ENCODE measurements around the gene RSPRY1. TPM values are rescaled to one million over a fixed set of nuclear protein-coding genes. Genes with fewer than 3 reads are reported as not detected.

The RSPRY1 gene
- polyA plus RNA-seq, 2 donors = 7.5 to 9.8 TPM

DNA sequence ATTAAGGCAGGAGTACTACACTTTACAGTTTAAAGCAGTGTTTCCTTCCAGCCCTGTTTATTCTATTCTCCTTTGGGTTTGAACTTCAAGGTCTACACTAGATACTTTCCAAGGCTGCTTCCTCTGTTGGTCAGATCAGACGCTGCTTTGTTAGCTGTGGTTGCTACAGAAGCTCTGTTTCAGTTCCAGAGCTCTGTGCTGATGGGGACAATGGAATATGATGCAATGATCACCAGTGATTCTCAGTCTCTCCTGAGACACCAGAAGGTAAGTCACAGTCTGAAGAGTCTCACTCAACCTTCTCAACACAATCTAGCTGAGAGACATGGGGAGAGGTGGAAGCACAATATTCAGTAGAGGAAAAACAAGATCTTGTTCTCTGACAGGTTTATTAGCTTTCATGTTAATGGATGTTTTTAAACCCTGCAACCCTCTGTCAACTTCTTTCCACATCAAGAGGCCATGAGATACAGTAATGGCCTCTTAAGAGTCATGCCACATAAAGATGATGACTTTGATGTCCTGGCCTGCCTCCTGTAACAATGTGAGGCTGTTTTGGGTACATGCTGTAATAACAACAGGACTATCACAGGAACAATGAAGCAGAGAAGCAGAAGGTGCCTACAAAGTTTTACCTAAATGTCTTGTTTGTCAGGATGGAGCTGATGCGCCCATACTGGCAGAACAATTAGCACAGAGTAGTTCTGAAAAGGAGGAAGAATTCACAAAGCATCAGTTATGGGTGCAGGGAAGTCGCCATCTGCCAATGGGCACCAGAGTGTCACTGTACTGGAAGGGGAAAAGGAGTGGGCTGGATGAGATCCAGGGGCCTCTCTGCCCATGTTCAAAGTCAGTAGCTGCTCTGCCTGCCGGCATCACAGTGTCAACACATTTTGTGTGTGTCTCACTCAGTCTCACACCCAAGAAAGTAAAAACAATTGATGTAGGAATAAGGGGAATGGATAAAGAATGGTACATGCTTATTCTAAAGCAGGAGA lies 33.7 kb upstream of the RSPRY1 start:
- Histone ChIP-seq H3K36me3 (ENCODE audit: control insufficient read depth in 2 of 2, insufficient read depth in 2 of 2, low read length in 1 of 2) (peaks cover 14 to 17% of the 10 kb centered on the region in 2 donors), H3K9me3 (ENCODE audit: control insufficient read depth in 2 of 2, insufficient read depth in 1 of 2, low read depth in 1 of 2, low read length in 1 of 2) (no peaks in the 10 kb centered on the region), H3K4me3 (ENCODE audit: low read depth in 1 of 2, low read length in 2 of 2) (no peak overlapping the region), H3K4me1 (ENCODE audit: control insufficient read depth in 2 of 2, insufficient read depth in 2 of 2, low read length in 1 of 2) (peaks cover 3 to 11% of the 10 kb centered on the region in 2 donors), H3K27ac (ENCODE audit: low read depth in 2 of 2, low read length in 1 of 2) (no peak overlapping the region), H3K27me3 (ENCODE audit: control insufficient read depth in 1 of 2, insufficient read depth in 2 of 2, low read length in 2 of 2) (no peaks in the 10 kb centered on the region)
- WGBS, 2 donors = 88 to 89% methylated on average over 4 of the region's 4 CpGs

DNA sequence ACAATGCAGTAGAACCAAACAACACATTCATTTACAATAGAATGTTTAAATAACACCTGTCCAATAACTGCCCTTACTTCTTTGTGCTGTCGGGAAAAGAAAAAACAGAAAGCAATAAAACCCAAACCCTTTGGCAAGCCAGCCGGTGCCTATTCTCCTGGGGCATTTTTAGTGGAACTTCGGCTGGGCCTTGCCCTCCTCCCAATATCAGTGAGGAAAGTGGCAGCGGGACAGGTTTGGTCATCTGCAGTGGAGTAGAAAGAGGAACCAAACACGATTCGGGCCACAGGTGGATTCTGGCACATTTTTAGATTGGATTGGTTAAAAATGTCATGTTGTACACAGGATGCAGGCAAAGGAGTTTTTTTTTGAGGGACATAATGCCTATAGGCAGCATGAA lies 32.3 kb upstream of the RSPRY1 start:
- Histone ChIP-seq H3K36me3 (ENCODE audit: control insufficient read depth in 2 of 2, insufficient read depth in 2 of 2, low read length in 1 of 2) (peaks cover 19 to 22% of the 10 kb centered on the region in 2 donors), H3K4me1 (ENCODE audit: control insufficient read depth in 2 of 2, insufficient read depth in 2 of 2, low read length in 1 of 2) (peaks cover 0 to 3% of the 10 kb centered on the region in 2 donors), H3K27me3 (ENCODE audit: control insufficient read depth in 1 of 2, insufficient read depth in 2 of 2, low read length in 2 of 2) (no peaks in the 10 kb centered on the region), H3K4me3 (ENCODE audit: low read depth in 1 of 2, low read length in 2 of 2) (no peak overlapping the region), H3K27ac (ENCODE audit: low read depth in 2 of 2, low read length in 1 of 2) (no peak overlapping the region), H3K9me3 (ENCODE audit: control insufficient read depth in 2 of 2, insufficient read depth in 1 of 2, low read depth in 1 of 2, low read length in 1 of 2) (no peaks in the 10 kb centered on the region)
- 82 to 85% methylated on average over 6 of the region's 6 CpGs for WGBS, 2 donors

DNA sequence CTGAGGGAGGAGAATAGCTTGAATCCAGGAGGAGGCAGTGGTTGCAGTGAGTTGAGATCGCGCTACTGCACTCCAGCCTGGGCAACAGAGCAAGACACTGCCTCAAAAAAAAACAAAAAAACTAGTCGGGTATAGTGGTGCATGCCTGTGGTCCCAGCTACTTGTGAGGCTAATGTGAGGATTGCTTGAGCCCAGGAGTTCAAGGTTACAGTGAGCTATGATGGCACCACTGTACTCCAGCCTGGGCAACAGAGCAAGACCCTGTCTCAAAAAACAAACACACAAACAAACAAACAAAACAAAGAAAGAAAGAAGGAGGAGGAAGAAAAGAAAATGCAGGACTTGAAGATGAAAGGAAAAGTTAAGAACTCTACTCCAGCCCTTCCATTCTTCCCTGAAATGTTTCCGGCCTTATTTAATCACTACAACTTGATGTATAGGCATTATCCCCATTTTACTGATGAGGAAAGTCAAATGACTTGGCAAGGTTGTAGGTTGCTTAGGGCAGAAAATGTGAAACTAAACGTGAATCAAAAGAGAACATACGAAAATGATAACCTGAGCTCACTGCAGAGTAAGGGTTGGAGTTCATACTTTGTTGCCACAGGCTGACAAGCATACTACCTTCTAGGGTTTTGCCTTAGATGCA lies 30.3 kb upstream of the RSPRY1 start:
- WGBS, 2 donors = 83 to 87% methylated on average over 6 of the region's 6 CpGs
- Histone ChIP-seq H3K36me3 (ENCODE audit: control insufficient read depth in 2 of 2, insufficient read depth in 2 of 2, low read length in 1 of 2) (peaks cover 20 to 22% of the 10 kb centered on the region in 2 donors), H3K27me3 (ENCODE audit: control insufficient read depth in 1 of 2, insufficient read depth in 2 of 2, low read length in 2 of 2) (no peaks in the 10 kb centered on the region), H3K9me3 (ENCODE audit: control insufficient read depth in 2 of 2, insufficient read depth in 1 of 2, low read depth in 1 of 2, low read length in 1 of 2) (no peaks in the 10 kb centered on the region), H3K4me1 (ENCODE audit: control insufficient read depth in 2 of 2, insufficient read depth in 2 of 2, low read length in 1 of 2) (no peaks in the 10 kb centered on the region), H3K27ac (ENCODE audit: low read depth in 2 of 2, low read length in 1 of 2) (no peak overlapping the region), H3K4me3 (ENCODE audit: low read depth in 1 of 2, low read length in 2 of 2) (no peak overlapping the region)

DNA sequence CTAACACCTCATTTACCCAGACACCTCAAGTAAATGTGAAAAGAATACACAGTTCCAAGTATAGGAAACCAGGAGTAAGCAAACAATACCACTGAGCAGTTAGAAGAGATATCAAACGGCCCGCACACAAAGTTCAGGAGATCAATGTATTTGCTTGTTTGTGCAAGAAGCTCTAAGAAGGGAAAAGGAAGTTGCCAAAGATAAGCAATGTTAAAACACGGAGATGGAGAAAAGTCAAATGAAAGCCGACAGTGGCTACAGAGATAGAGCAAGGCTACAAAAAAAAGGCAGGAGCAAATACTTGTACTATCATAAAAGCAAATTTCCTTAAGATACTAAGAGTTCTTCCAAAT lies 29.8 kb upstream of the RSPRY1 start:
- 62 to 75% methylated on average over 4 of the region's 4 CpGs for WGBS, 2 donors
- H3K4me1 ChIP-seq (ENCODE audit: control insufficient read depth in 2 of 2, insufficient read depth in 2 of 2, low read length in 1 of 2) = no peaks in the 10 kb centered on the region
- no peaks in the 10 kb centered on the region for H3K9me3 ChIP-seq (ENCODE audit: control insufficient read depth in 2 of 2, insufficient read depth in 1 of 2, low read depth in 1 of 2, low read length in 1 of 2)
- H3K4me3 ChIP-seq (ENCODE audit: low read depth in 1 of 2, low read length in 2 of 2) = no peak overlapping the region
- no peaks in the 10 kb centered on the region for H3K27me3 ChIP-seq (ENCODE audit: control insufficient read depth in 1 of 2, insufficient read depth in 2 of 2, low read length in 2 of 2)
- no peak overlapping the region for H3K27ac ChIP-seq (ENCODE audit: low read depth in 2 of 2, low read length in 1 of 2)
- peaks cover 20 to 22% of the 10 kb centered on the region in 2 donors for H3K36me3 ChIP-seq (ENCODE audit: control insufficient read depth in 2 of 2, insufficient read depth in 2 of 2, low read length in 1 of 2)

DNA sequence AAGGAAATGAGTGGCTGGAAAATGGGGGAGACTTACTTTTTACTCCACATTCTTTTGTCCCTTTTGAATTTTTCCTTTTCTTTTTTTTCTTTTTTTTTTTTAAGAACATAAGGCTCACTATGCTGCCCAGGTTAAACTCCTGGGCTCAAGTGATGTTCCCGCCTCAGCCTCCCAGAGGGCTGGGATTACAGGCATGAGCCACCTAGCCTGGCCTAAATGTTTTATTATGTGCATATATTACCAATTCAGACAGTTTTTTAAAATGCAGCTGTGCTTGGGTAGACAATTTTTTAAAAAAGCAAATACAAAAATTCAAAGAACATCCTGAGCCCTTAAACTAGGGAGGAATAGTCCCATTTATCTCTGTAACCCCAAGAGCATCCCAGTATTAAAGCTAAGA lies 28.6 kb upstream of the RSPRY1 start:
- H3K4me3 ChIP-seq (ENCODE audit: low read depth in 1 of 2, low read length in 2 of 2) = no peak overlapping the region
- H3K4me1 ChIP-seq (ENCODE audit: control insufficient read depth in 2 of 2, insufficient read depth in 2 of 2, low read length in 1 of 2) = no peaks in the 10 kb centered on the region
- 95 to 96% methylated on average over 1 of the region's 1 CpG for WGBS, 2 donors
- no peaks in the 10 kb centered on the region for H3K27me3 ChIP-seq (ENCODE audit: control insufficient read depth in 1 of 2, insufficient read depth in 2 of 2, low read length in 2 of 2)
- no peak overlapping the region for H3K27ac ChIP-seq (ENCODE audit: low read depth in 2 of 2, low read length in 1 of 2)
- H3K36me3 ChIP-seq (ENCODE audit: control insufficient read depth in 2 of 2, insufficient read depth in 2 of 2, low read length in 1 of 2) = peaks cover 16 to 22% of the 10 kb centered on the region in 2 donors
- no peaks in the 10 kb centered on the region for H3K9me3 ChIP-seq (ENCODE audit: control insufficient read depth in 2 of 2, insufficient read depth in 1 of 2, low read depth in 1 of 2, low read length in 1 of 2)

DNA sequence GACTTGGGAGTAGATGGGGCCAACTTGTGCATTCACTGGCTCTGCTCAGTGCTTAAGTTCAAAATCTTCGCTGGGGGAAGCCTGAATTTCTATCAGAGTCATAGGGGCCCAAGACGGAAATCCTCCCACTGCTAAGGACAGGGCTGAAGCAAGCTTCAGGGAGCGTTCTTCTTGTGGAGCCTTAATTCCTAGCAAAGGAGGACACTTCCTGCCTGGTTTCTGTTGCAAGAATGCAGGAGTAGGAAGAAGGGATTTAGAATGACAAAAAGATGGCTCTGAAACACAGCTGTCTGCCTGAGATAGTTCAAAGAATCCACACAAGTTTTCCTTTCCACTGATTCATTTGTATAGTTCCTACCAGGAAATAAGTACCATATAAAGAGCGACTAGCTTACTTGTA lies 26.7 kb upstream of the RSPRY1 start:
- WGBS, 2 donors = 83 to 90% methylated on average over 4 of the region's 4 CpGs
- no peaks in the 10 kb centered on the region for H3K9me3 ChIP-seq (ENCODE audit: control insufficient read depth in 2 of 2, insufficient read depth in 1 of 2, low read depth in 1 of 2, low read length in 1 of 2)

DNA sequence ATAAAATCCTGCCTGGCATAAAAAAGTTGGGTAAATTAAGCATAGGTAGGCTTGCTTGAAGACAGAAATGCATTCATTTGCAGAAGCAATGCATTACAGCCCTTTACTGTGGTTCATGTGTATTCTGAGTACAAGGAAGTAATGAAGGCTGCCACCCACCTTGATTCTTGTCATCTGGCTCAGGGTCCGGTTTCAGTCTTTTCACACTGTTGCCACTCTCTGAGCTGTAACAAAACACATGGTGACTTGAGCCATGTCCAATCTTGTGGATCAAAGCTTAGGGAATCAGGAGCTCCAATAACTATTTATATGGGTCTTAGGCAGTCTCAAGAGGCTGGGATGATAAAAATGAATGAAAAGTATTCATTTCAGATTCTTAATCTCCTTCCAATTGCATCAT lies 22.3 kb upstream of the RSPRY1 start:
- Histone ChIP-seq H3K27ac (ENCODE audit: low read depth in 2 of 2, low read length in 1 of 2) (no peak overlapping the region), H3K4me3 (ENCODE audit: low read depth in 1 of 2, low read length in 2 of 2) (no peak overlapping the region), H3K27me3 (ENCODE audit: control insufficient read depth in 1 of 2, insufficient read depth in 2 of 2, low read length in 2 of 2) (no peaks in the 10 kb centered on the region), H3K4me1 (ENCODE audit: control insufficient read depth in 2 of 2, insufficient read depth in 2 of 2, low read length in 1 of 2) (peaks cover 0 to 4% of the 10 kb centered on the region in 2 donors), H3K9me3 (ENCODE audit: control insufficient read depth in 2 of 2, insufficient read depth in 1 of 2, low read depth in 1 of 2, low read length in 1 of 2) (no peaks in the 10 kb centered on the region), H3K36me3 (ENCODE audit: control insufficient read depth in 2 of 2, insufficient read depth in 2 of 2, low read length in 1 of 2) (peaks cover 1 to 8% of the 10 kb centered on the region in 2 donors)
- 68 to 74% methylated on average over 1 of the region's 1 CpG for WGBS, 2 donors

More for the DNA sequence above, 26.7 kb upstream of the RSPRY1 start:
- H3K4me1 ChIP-seq (ENCODE audit: control insufficient read depth in 2 of 2, insufficient read depth in 2 of 2, low read length in 1 of 2) = no peaks in the 10 kb centered on the region
- H3K27me3 ChIP-seq (ENCODE audit: control insufficient read depth in 1 of 2, insufficient read depth in 2 of 2, low read length in 2 of 2) = no peaks in the 10 kb centered on the region
- peaks cover 11% of the 10 kb centered on the region in 2 donors for H3K36me3 ChIP-seq (ENCODE audit: control insufficient read depth in 2 of 2, insufficient read depth in 2 of 2, low read length in 1 of 2)
- no peak overlapping the region for H3K27ac ChIP-seq (ENCODE audit: low read depth in 2 of 2, low read length in 1 of 2)
- no peak overlapping the region for H3K4me3 ChIP-seq (ENCODE audit: low read depth in 1 of 2, low read length in 2 of 2)

DNA sequence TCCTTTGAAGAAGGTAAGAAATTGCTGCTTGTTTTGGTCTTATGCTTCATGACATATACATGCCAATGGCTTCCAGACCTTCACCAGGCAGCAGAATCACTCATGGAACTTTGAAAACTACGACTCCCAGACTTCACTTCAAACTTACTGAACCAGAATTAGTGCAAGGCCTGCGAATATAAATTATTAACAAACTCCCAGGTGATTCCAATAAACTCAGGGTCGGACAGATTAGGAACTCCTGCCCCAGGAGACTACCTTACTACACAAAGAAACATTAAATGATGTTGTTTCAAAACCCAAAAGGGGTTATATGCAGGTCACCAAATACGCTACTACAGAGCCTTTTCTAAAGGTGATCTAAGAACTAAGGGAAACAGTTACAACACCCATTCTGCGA lies 20.6 kb upstream of the RSPRY1 start:
- H3K4me3 ChIP-seq (ENCODE audit: low read depth in 1 of 2, low read length in 2 of 2) = no peak overlapping the region
- H3K27ac ChIP-seq (ENCODE audit: low read depth in 2 of 2, low read length in 1 of 2) = no peak overlapping the region
- no peaks in the 10 kb centered on the region for H3K27me3 ChIP-seq (ENCODE audit: control insufficient read depth in 1 of 2, insufficient read depth in 2 of 2, low read length in 2 of 2)
- H3K36me3 ChIP-seq (ENCODE audit: control insufficient read depth in 2 of 2, insufficient read depth in 2 of 2, low read length in 1 of 2) = peaks cover 0 to 8% of the 10 kb centered on the region in 2 donors
- H3K9me3 ChIP-seq (ENCODE audit: control insufficient read depth in 2 of 2, insufficient read depth in 1 of 2, low read depth in 1 of 2, low read length in 1 of 2) = no peaks in the 10 kb centered on the region
- peaks cover 0 to 4% of the 10 kb centered on the region in 2 donors for H3K4me1 ChIP-seq (ENCODE audit: control insufficient read depth in 2 of 2, insufficient read depth in 2 of 2, low read length in 1 of 2)
- 62 to 79% methylated on average over 5 of the region's 5 CpGs for WGBS, 2 donors

DNA sequence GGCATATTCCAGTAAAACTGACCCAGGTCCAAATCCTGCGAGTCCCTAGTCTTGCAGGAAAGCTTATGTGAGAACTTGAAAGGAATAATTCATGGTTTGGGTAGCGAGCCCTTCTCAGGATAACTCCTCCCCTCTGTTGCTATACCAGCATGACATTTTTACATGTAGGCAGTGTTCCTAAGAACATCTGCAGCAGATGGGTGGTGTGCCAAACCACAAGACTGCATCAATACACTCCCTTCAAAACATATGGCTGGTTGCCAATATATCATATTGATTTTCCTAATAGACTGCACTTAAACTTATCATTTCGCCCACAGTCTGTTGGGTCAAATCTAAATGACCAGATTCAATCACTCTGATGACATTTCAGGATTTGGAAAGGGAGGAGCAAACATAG lies 20.2 kb upstream of the RSPRY1 start:
- H3K4me3 ChIP-seq (ENCODE audit: low read depth in 1 of 2, low read length in 2 of 2) = no peak overlapping the region
- WGBS, 2 donors = 49 to 58% methylated on average over 3 of the region's 3 CpGs
- peaks cover 0 to 8% of the 10 kb centered on the region in 2 donors for H3K36me3 ChIP-seq (ENCODE audit: control insufficient read depth in 2 of 2, insufficient read depth in 2 of 2, low read length in 1 of 2)
- H3K27ac ChIP-seq (ENCODE audit: low read depth in 2 of 2, low read length in 1 of 2) = peak overlapping the region in 1 of 2 donors; percentile 6
- H3K27me3 ChIP-seq (ENCODE audit: control insufficient read depth in 1 of 2, insufficient read depth in 2 of 2, low read length in 2 of 2) = no peaks in the 10 kb centered on the region
- peaks cover 0 to 4% of the 10 kb centered on the region in 2 donors for H3K4me1 ChIP-seq (ENCODE audit: control insufficient read depth in 2 of 2, insufficient read depth in 2 of 2, low read length in 1 of 2)
- H3K9me3 ChIP-seq (ENCODE audit: control insufficient read depth in 2 of 2, insufficient read depth in 1 of 2, low read depth in 1 of 2, low read length in 1 of 2) = no peaks in the 10 kb centered on the region

Measured in esophagus (tissue), 2 donors.